Keratinocyte (primary cell): ENCODE data around the gene SBK2. TPM values are rescaled to one million over a fixed set of nuclear protein-coding genes. Genes with fewer than 3 reads are reported as not detected.
"Not testable (repeated sequence)": the region's sequence is repeated elsewhere in the genome, so short reads cannot be mapped to it uniquely, and the experiment has no call there.

Experiments used
- DNase-seq: peaks from one replicate; pipeline ENCODE4 v3.0.0-alpha.2; 2011; ENCODE audit warnings: low read depth, missing footprints, low spot score
- FAIRE-seq: peaks from 2 replicates; lab custom pipeline; 2011; peaks lifted over from hg19 to GRCh38; lab: Jason Lieb, UNC
- H2AFZ ChIP-seq: 2 replicates; pipeline ENCODE4 v1.6.0; 2012; ENCODE audit warnings: low read length, control low read depth, inconsistent platforms; ENCODE audit not compliant: control insufficient read depth
- H3K27ac ChIP-seq: 2 replicates; pipeline ENCODE4 v1.5.1; 2011; ENCODE audit warnings: low read length; ENCODE audit not compliant: control insufficient read depth, insufficient read depth
- H3K27me3 ChIP-seq: 3 replicates; pipeline ENCODE4 v1.6.0; 2011; ENCODE audit warnings: low read length; ENCODE audit not compliant: control insufficient read depth, insufficient read depth; ENCODE audit errors: extremely low read depth
- H3K36me3 ChIP-seq, 2 experiments: 2 replicates in 1 of 2; 3 replicates in 1 of 2; pipeline ENCODE4 v1.5.1; 2011; ENCODE audit warnings: low read length in 2 of 2, mild to moderate bottlenecking in 1 of 2; ENCODE audit not compliant: control insufficient read depth in 2 of 2, insufficient read depth in 2 of 2; ENCODE audit errors: extremely low read depth in 1 of 2
- H3K4me1 ChIP-seq: 3 replicates; pipeline ENCODE4 v1.5.1; 2011; ENCODE audit warnings: low read length; ENCODE audit not compliant: control insufficient read depth, insufficient read depth; ENCODE audit errors: extremely low read depth
- H3K4me2 ChIP-seq: 3 replicates; pipeline ENCODE4 v1.6.0; 2011; ENCODE audit warnings: low read depth, low read length; ENCODE audit not compliant: control insufficient read depth, insufficient read depth; ENCODE audit errors: extremely low read depth
- H3K4me3 ChIP-seq, 3 experiments: fragments of 200-600 bp in 1 of 3; sonication (generic) in 1 of 3; 2 replicates in 2 of 3; 3 replicates in 1 of 3; pipeline ENCODE4 v1.5.1; 2011 to 2016; ENCODE audit warnings: low read length in 3 of 3, mild to moderate bottlenecking in 3 of 3, control low read depth in 2 of 3, inconsistent platforms in 1 of 3, low read depth in 1 of 3, mixed read lengths in 1 of 3, mixed run types in 1 of 3, moderate library complexity in 1 of 3; ENCODE audit not compliant: control insufficient read depth in 2 of 3, insufficient read depth in 2 of 3; ENCODE audit errors: extremely low read depth in 1 of 3
- H3K79me2 ChIP-seq: 2 replicates; pipeline ENCODE4 v1.6.0; 2012; ENCODE audit warnings: low read length; ENCODE audit not compliant: control insufficient read depth, insufficient read depth
- H3K9ac ChIP-seq: 3 replicates; pipeline ENCODE4 v1.6.0; 2011; ENCODE audit warnings: low read length; ENCODE audit not compliant: control insufficient read depth, insufficient read depth; ENCODE audit errors: extremely low read depth
- H3K9me1 ChIP-seq: 3 replicates; pipeline ENCODE4 v1.6.0; 2011; ENCODE audit warnings: low read length; ENCODE audit not compliant: control insufficient read depth, insufficient read depth; ENCODE audit errors: extremely low read depth
- H3K9me3 ChIP-seq: 2 replicates; pipeline ENCODE4 v1.5.1; 2012; ENCODE audit warnings: low read depth, low read length; ENCODE audit not compliant: control insufficient read depth
- H4K20me1 ChIP-seq: 3 replicates; pipeline ENCODE4 v1.6.0; 2011; ENCODE audit warnings: low read length; ENCODE audit not compliant: control insufficient read depth, insufficient read depth; ENCODE audit errors: extremely low read depth
- EZH2 ChIP-seq: IDR thresholded peaks from one replicate; pipeline ENCODE4 v1.6.1; 2012; ENCODE audit warnings: inconsistent platforms, mild to moderate bottlenecking, low read length, moderate library complexity
- dilution Hi-C: fragments of 300-500 bp; cut with MboI; formaldehyde crosslinking; loops from one replicate; pipeline ENCODE4 v1.7.0; 2020; ENCODE audit warnings: low sequenced_read_pairs; ENCODE audit not compliant: extremely low pct_ligation_motif_present
- polyA plus RNA-seq, 5 experiments: library from polyadenylated mRNA; depleted of rRNA in 3 of 5; stranded (reverse) in 3 of 5; stranded (forward) in 1 of 5; unstranded in 1 of 5; fragments of >200 nt; gene quantifications; 1 replicate in 1 of 5; 2 replicates in 3 of 5; 3 replicates in 1 of 5; pipeline versions ENCODE4 v1.2.1 to v1.2.3, GENCODE V29; 2011 to 2012; ENCODE audit warnings: missing spikeins in 2 of 5, low read depth in 1 of 5, low replicate concordance in 1 of 5
- TF ChIP-seq, protein P1 (sequence below), 3 experiments: IDR thresholded peaks in 1 of 3; conservative IDR thresholded peaks in 1 of 3; optimal IDR thresholded peaks in 1 of 3; 2 replicates in 2 of 3; 3 replicates in 1 of 3; pipeline versions ENCODE3 to v1.5.1; 2011; ENCODE audit warnings: low read length in 3 of 3, mild to moderate bottlenecking in 3 of 3, moderate library complexity in 2 of 3, control low read depth in 1 of 3, inconsistent platforms in 1 of 3; ENCODE audit not compliant: insufficient read depth in 2 of 3; ENCODE audit errors: extremely low read depth in 1 of 3

SBK2 gene
- polyA plus RNA-seq, 1 donor (not counting 4 experiments of a cell fraction or from before 2014, with no cell fraction given): not detected

DNA sequence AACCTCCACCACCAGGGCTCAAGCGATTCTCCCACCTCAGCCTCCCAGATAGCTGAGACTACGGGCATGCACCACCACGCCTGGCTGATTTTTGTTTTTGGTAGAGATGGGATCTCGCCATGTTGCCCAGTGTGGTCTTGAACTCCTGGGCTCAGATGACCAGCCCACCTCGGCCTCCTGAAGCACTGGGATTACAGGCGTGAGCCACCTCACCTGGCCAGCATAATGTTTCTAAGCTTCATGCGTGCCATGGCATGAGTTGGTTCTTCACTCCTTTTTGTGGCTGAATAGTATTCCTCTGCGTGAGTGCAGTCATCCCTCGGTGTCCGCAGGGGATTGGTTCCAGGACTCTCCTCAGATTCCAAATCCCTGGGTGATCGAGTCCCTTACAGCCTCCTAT is 47.9 kb upstream of the SBK2 start:
- no peaks in the 10 kb centered on the region for H3K9me3 ChIP-seq
- H3K27ac ChIP-seq: no peak overlapping the region
- no peak for FAIRE-seq
- H3K9ac ChIP-seq: no peak overlapping the region
- no peak overlapping the region for H2AFZ ChIP-seq
- H3K9me1 ChIP-seq: no peaks in the 10 kb centered on the region
- H3K4me2 ChIP-seq: no peak overlapping the region
- dilution Hi-C loops: no loop called here
- no peak for DNase-seq
- H3K36me3 ChIP-seq: no peaks in the 10 kb centered on the region
- H3K4me1 ChIP-seq: peaks cover 22% of the 10 kb centered on the region
- no peak for TF ChIP-seq EZH2
- TF ChIP-seq, protein P1, sequence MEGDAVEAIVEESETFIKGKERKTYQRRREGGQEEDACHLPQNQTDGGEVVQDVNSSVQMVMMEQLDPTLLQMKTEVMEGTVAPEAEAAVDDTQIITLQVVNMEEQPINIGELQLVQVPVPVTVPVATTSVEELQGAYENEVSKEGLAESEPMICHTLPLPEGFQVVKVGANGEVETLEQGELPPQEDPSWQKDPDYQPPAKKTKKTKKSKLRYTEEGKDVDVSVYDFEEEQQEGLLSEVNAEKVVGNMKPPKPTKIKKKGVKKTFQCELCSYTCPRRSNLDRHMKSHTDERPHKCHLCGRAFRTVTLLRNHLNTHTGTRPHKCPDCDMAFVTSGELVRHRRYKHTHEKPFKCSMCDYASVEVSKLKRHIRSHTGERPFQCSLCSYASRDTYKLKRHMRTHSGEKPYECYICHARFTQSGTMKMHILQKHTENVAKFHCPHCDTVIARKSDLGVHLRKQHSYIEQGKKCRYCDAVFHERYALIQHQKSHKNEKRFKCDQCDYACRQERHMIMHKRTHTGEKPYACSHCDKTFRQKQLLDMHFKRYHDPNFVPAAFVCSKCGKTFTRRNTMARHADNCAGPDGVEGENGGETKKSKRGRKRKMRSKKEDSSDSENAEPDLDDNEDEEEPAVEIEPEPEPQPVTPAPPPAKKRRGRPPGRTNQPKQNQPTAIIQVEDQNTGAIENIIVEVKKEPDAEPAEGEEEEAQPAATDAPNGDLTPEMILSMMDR (optimal IDR thresholded peaks at IDR 0.05 in 1 of 3, IDR thresholded peaks at IDR 0.05 in 1 of 3, conservative IDR thresholded peaks at IDR 0.05 in 1 of 3; ENCODE audit: extremely low read depth in 1 of 3, insufficient read depth in 2 of 3, low read length in 3 of 3): no peak
- peaks cover 4% of the 10 kb centered on the region for H3K27me3 ChIP-seq
- H4K20me1 ChIP-seq: no peaks in the 10 kb centered on the region
- H3K4me3 ChIP-seq: no peak overlapping the region
- peaks cover 6% of the 10 kb centered on the region for H3K79me2 ChIP-seq

- H3K27me3 ChIP-seq, H3K36me3 ChIP-seq, DNase-seq, H3K4me3 ChIP-seq, dilution Hi-C loops, H3K9ac ChIP-seq, FAIRE-seq, H3K9me1 ChIP-seq, H4K20me1 ChIP-seq, H3K9me3 ChIP-seq, H3K27ac ChIP-seq, H2AFZ ChIP-seq, H3K4me2 ChIP-seq: not testable (repeated sequence)
- peaks cover 26% of the 10 kb centered on the region for H3K4me1 ChIP-seq
- H3K79me2 ChIP-seq: peaks cover 11% of the 10 kb centered on the region
Observed at GRCh38 chr19:55583897-55584296, 47.0 kb upstream of the SBK2 start.

DNA sequence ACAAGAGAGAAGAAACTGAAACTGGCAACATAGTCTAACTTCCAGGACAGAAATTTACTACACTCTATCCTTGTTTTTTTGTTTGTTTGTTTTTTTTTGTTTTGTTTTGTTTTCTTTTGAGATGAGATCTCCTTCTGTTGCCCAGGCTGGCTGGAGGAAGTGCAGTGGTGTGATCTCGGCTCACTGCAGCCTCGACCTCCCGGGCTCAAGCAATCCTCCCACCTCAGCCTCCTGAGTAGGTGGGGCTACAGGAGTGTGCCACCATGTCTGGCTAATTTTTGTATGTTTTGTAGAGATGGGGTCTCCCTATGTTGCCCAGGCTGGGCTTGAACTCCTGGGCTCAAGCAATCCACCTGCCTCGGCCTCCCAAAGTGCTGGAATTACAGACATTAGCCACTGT is 45.4 kb upstream of the SBK2 start:
- H3K9me3 ChIP-seq, H3K9ac ChIP-seq, H3K27ac ChIP-seq, H3K27me3 ChIP-seq, FAIRE-seq, H3K4me3 ChIP-seq, H3K4me2 ChIP-seq, H3K36me3 ChIP-seq, H3K9me1 ChIP-seq, H4K20me1 ChIP-seq, DNase-seq, H2AFZ ChIP-seq, dilution Hi-C loops: not testable (repeated sequence)
- H3K79me2 ChIP-seq: peaks cover 13% of the 10 kb centered on the region
- H3K4me1 ChIP-seq: peaks cover 23% of the 10 kb centered on the region
